Measurements from ENCODE around the gene GRIN1.

GRIN1 gene

GRCh38 chr9:137138722-137139467 lies at the start of gene GRIN1:
TSS of gene GRIN1 (plus strand) at chr9:137139154. CDS start at chr9:137139487, 333 bp downstream.
- DNase-seq (ENCODE audit: low read depth), result no peak

DNA sequence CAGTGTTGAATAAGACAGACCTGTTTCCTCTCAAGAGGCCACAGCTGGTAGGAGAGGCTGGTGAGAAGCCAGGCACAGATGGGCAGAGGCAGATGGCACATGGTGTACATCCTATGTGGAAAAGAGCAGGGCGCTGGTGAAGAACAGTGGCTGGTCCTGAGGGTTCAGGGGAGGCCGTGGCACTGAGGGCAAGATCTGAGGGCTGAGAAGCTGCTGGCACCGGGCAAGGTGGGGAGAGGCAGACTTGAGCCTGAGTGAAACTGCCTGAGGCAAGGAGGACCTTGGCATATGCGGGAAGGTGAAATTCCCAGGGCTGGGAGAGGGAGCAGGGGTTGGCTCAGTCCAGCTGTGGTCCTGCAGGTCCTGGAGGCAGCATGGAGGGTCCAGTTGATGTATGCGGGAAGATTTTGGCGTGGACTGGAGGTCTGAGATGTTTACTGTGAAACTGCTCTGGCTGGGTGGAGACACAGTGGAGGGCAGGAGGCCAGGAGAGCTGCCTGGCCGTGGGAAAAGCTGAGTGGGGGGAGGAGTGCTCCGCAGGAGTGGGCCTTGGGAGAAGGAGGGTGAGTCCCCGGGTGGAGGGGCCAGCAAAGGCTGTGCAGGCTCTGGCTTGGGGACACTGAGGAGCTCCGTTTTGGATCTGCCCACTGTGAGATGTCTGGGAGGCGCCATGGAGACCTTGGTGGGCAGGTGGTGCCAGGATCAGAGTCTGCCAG lies 49.6 kb upstream of the GRIN1 start:
- DNase-seq (ENCODE audit: low read depth), result no peak
- no peak overlapping the region for H3K4me3 ChIP-seq (ENCODE audit: control insufficient read depth, low read depth, low read length)
- no peak for TF ChIP-seq CTCF (conservative IDR thresholded peaks at IDR 0.05; ENCODE audit: control insufficient read depth, insufficient read depth, low read depth, low read length)

More at GRCh38 chr9:137138722-137139467, at the start of gene GRIN1:
- no peak for TF ChIP-seq CTCF (conservative IDR thresholded peaks at IDR 0.05; ENCODE audit: control insufficient read depth, insufficient read depth, low read depth, low read length)
- no peak within 1 kb of the TSS for H3K4me3 ChIP-seq (ENCODE audit: control insufficient read depth, low read depth, low read length)

DNA sequence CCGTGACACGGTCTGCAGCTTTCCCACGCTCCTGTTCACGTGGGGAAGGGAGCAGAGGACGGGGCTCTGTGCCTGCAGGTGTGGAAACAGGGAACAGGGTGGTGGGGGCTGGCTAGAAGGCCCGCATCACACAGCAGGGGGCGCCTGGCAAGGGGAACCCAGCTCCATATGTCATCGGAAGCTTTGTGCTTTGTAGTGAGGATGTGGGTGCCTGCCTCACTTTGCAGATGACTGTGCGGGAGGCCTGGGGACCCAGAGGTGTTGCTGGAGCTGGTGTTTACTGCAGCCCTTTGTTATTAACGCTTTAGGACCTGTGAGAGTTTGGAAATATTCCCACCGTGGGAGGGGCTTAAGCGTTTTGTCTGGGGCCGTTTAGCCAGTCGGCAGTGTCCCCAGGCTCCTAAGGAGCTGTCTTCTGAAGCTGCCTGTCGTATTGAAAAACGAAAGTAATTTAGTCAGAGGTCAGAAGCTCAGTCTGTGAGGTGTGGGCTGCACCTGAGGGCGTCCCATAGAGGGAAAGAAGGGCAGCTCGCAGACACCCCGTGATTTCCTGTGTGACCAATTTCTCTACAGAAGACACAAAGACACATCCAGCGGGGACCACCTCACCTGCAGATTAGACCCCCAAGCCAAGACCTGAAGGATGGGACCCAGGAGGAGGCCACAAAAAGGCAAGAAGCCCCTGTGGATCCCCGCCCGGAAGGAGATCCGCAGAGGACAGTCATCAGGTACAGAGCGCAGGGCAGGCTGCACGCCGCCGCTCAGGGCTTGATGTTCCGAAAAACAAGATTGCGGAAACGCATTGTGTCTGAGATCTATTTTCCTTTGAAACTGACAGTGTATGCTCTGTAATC lies 43.1 kb upstream of the GRIN1 start:
- no peak for TF ChIP-seq CTCF (conservative IDR thresholded peaks at IDR 0.05; ENCODE audit: control insufficient read depth, insufficient read depth, low read depth, low read length)
- DNase-seq (ENCODE audit: low read depth), result no peak
- no peak overlapping the region for H3K4me3 ChIP-seq (ENCODE audit: control insufficient read depth, low read depth, low read length)

- H3K4me3 ChIP-seq (ENCODE audit: control insufficient read depth, low read depth, low read length), result no peak overlapping the region
- no peak for TF ChIP-seq CTCF (conservative IDR thresholded peaks at IDR 0.05; ENCODE audit: control insufficient read depth, insufficient read depth, low read depth, low read length)
- DNase-seq (ENCODE audit: low read depth), result no peak
Observed at GRCh38 chr9:137096785-137097546, 42.0 kb upstream of the GRIN1 start.

DNA sequence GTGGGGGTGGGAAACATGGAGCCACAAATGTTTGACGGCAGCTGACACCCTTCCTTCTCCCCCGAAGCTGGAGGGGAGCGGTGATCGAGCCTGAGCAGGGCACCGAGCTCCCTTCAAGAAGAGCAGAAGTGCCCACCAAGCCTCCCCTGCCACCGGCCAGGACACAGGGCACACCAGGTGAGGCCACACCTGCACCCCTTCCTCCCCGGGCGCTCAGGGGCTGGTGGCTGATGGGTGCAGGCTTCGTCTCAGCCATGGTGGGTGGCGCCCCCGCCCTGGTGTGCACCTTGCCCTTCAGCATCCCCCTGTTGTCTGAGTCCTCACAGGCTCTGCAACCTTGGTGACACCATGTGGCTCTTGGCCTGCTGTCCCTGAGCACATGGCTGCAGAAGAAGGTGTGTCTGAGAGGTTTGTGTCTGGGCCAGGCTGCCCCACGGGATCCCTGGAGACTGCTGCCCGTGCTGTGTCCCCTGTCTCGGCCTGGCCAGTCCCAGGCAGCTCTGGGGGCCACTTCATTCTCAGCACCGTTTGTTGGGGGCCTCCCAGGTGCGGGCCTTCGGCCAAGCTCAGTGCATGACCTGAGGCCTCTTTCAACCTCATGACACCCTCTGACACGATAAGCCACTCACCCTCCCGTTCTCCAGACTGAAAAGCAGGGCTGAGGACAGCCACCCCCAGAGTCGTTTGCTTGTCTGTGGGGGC lies 41.0 kb upstream of the GRIN1 start:
- DNase-seq (ENCODE audit: low read depth), result no peak
- no peak for TF ChIP-seq CTCF (conservative IDR thresholded peaks at IDR 0.05; ENCODE audit: control insufficient read depth, insufficient read depth, low read depth, low read length)
- H3K4me3 ChIP-seq (ENCODE audit: control insufficient read depth, low read depth, low read length), result no peak overlapping the region

Measured in fibroblast of mammary gland (primary cell).